MG63 (cell line): ENCODE data around the gene CCDC171. TPM values are rescaled to one million over a fixed set of nuclear protein-coding genes. Genes with fewer than 3 reads are reported as not detected.
A peak's percentile ranks its signal among the peaks of the same experiment; 100 is the strongest.
"Not testable (repeated sequence)": the region's sequence is repeated elsewhere in the genome, so short reads cannot be mapped to it uniquely, and the experiment has no call there.

ENCODE experiments used
- DNase-seq: peaks from one replicate; pipeline ENCODE4 v3.0.0-alpha.2; 2020
- H3K27me3 ChIP-seq: fragments of 250-450 bp; sonication (Bioruptor Pico); 2 replicates; pipeline ENCODE4 v1.5.1; 2020; ENCODE audit warnings: mild to moderate bottlenecking, moderate library complexity
- H3K36me3 ChIP-seq: fragments of 250-450 bp; sonication (Bioruptor Pico); 2 replicates; pipeline ENCODE4 v1.5.1; 2020; ENCODE audit warnings: mild to moderate bottlenecking, moderate library complexity
- H3K4me3 ChIP-seq: fragments of 250-450 bp; sonication (Bioruptor Pico); 2 replicates; pipeline ENCODE4 v1.5.1; 2020; ENCODE audit warnings: mild to moderate bottlenecking, moderate library complexity
- H3K9me3 ChIP-seq: fragments of 250-450 bp; sonication (Bioruptor Pico); 2 replicates; pipeline ENCODE4 v1.5.1; 2020; ENCODE audit warnings: mild to moderate bottlenecking, moderate library complexity
- total RNA-seq: library from RNA; depleted of rRNA; stranded (reverse); fragments of >200 nt; shearing (Covaris generic); gene quantifications from 2 replicates; pipeline ENCODE4 v1.2.3, GENCODE V29; 2014; ENCODE audit warnings: low replicate concordance; rRNA removed

The CCDC171 gene
- 6.6 and 9.1 TPM in 2 replicates for total RNA-seq

DNA sequence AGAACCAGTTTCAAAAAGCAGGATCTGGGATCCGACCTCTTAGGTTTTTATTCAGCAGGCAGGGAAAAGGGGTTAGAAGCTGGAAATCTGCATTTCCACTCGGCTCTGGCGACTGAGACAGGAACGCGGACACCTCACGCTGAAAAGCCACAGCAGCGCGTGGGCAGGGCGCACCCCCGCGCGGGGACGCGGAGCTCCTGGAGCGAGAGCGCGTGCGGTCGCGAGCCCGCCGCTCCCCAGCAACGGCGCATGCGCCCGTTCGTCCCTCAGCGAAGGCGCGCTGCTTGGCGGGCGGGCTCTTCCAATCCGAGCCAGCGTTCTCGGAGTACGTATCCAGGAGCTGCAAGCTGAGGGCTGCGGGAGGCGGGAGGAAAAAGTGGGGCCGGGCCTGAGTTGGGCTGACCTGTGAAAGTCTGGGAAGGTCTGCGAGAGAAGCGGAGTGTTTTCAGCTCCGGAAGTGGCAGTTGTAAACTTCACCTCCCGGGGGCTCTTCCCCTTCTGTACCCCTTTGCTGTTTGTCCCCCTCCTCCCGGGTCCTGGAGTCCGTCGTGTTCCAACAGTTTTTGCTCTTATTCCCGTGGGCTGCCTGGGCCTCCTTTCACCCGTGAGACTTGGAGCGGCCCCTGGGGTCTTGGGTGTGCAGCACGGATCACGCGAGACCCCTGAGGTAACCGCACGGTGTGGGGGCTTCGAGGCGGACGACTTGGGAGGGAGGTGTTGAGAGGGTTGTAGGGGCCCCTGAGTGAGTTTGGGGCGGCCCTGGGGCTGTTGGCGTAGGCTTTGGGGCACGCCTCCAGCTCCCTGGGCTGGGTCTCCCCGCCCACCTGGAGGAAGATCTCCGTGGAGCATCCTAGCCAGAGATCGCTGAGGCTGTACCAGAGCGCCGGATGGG lies at the start of gene CCDC171:
CCDC171 (plus strand) TSS at position 408 of the 892 bp plus-strand sequence. CDS start 11,046 bp downstream, outside the sequence.
- Histone ChIP-seq H3K4me3 (peak within 1 kb of the TSS; percentile 70), H3K36me3 (no peaks in the 10 kb centered on the region), H3K9me3 (peaks cover 2% of the 10 kb centered on the region; the same call in 1 of the 2 replicates), H3K27me3 (peaks cover 16% of the 10 kb centered on the region)
- peak; percentile 100 for DNase-seq

DNA sequence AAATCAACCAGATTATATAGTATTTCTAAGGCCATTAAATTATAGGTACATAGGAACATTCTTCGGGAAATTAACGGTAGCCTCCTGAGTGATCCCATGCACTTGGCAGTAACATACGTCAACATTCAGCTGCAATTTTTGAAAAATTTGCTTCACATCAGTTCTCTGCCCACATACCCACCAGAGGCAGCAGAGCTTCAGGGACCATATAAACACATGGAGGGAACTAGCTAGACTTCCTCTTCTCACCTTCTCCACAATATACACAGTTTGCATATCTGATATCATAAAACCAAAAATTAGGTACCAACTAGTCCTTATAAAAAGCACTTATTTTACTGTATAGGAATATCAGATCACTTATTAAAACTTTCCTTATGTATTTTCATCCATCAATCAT lies 46.9 kb upstream of the CCDC171 start:
- H3K27me3 ChIP-seq = no peaks in the 10 kb centered on the region
- no peaks in the 10 kb centered on the region for H3K9me3 ChIP-seq
- H3K4me3 ChIP-seq = no peak overlapping the region
- DNase-seq = no peak
- peaks cover 89% of the 10 kb centered on the region for H3K36me3 ChIP-seq

DNA sequence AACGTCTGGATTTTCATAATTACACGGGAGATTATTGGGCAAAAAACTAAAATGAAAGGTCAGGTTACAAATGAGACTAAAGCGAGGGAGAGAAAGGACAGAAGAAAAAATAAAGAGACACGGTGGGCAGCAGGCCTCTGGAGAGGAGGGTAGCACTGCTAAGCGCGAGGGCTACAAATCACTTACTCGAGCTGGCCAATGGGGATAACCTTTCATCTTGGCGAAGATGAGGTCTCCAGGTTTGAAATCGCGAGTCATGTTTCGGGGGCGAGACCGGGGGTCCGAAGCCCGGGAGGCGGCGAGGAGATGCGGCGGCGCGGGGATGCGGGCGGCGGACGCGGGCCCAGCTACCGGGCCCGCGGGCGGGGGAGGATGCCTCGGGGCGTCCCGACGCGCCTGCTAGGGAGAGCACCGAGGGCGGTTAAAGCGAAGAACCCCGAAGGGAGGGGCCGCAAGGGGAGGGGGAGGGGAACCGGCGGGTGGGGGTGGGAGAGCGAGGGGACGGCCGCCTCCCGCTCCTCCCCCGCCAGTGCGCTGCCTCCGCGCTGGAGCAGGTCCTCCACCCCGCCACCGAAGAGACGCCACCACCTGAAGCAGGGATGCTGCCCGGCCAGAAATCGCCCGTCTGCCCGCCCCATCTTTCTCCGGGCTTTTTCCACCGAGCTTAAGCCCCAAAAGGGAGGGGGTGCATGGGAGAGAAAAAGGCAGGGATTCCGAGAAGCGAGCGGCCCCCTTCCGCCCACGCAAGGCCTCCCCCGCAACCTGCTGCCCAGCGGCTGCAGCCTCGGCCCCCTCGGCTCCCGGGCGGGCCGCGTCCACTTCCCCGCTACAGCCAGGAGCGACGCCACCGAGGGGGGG lies 42.7 kb upstream of the CCDC171 start:
- DNase-seq = peak; percentile 87
- H3K4me3 ChIP-seq = peak overlapping the region; percentile 92
- H3K36me3 ChIP-seq = peaks cover 48% of the 10 kb centered on the region
- no peaks in the 10 kb centered on the region for H3K9me3 ChIP-seq
- no peaks in the 10 kb centered on the region for H3K27me3 ChIP-seq

DNA sequence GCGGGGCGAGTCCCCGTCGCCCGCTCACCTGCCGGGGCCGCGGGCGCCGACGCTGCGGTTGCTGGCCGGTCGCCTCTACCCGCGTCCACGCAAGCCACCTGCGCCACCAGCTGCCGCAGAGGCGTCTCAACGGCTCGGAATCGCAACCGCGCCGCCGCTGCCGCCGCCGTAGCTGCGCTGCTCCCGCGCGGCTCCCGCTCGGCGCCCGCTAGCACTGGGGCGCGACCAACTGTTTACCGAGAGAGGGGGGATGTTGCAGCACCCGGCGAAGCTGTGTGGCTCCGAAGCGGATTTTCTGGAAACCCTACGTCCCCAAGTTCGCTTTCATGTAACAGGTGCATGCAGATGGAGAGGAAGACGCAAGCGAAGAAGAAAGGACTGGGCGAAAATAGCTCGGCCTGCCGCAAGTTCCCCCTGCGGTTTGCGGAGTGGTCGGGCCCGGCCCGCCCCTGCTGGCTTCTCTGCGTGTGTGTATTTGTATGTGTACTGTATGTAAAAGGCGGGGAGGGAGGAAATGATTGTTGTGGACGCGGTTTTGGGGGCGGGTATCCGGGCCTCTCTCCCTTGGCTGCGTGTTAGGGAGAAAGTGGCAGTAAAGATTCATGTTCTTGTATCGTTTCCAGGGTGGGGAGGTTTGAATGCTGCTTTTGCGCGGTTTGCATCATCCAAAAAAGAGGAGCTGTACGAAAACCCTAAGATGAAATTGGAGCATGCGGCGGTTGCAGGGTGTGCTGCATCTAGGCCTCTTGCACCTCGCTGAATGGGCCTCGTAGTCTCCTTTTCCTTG lies 41.9 kb upstream of the CCDC171 start, which contains the start of gene PSIP1:
PSIP1 (minus strand) TSS at position 182 of the 787 bp plus-strand sequence. CDS start 782 bp downstream, outside the sequence.
- no peaks in the 10 kb centered on the region for H3K9me3 ChIP-seq
- no peaks in the 10 kb centered on the region for H3K27me3 ChIP-seq
- DNase-seq = peak; percentile 100
- peaks cover 40% of the 10 kb centered on the region for H3K36me3 ChIP-seq
- H3K4me3 ChIP-seq = peak within 1 kb of the TSS; percentile 92

DNA sequence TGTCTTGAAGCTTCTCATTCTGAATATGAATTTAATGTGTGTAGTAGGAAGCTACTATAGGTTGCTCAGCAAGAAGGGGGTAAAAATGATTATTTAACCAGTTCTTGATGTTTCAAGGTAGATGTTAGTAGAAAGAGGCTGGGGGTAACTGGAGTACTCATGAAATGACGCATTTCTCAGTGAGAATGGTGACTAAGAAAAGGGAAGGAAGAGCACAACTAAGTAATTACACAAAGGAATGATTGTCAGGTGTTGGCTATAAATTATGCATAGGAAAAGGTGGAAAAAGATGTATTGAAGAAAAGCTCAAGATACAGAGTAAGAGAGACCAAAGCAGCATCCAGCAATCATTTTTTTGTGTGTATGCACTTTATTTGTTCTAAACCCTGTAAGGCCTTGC lies 40.6 kb upstream of the CCDC171 start:
- Histone ChIP-seq H3K27me3 (no peaks in the 10 kb centered on the region), H3K36me3 (peaks cover 28% of the 10 kb centered on the region), H3K4me3 (no peak overlapping the region), H3K9me3 (no peaks in the 10 kb centered on the region)
- DNase-seq = no peak

DNA sequence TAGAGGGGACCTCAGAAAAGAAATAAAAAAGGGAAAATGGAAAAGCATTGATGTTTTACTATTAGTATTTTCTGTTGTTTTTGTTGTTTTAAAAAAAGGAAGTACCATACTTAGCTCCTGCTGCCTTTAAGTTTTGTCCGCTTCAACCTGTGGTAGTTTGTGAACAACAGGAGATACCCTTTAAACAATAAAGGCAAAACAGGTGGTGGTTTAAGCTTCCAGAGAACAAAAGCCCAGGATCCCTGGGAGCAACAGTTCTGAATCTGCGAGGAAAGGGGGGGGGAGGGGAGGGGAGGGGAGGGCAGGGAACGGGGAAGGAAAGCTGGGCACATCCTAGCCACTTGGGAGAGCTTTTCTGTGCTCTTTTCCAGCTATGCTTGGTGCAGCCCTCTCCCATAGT lies 40.0 kb upstream of the CCDC171 start:
- Histone ChIP-seq H3K9me3 (no peaks in the 10 kb centered on the region), H3K27me3 (0 out of 2 replicates have a peak, but pooled peaks cover 2% of the 10 kb centered on the region), H3K4me3 (no peak overlapping the region), H3K36me3 (peaks cover 21% of the 10 kb centered on the region)
- no peak for DNase-seq

GRCh38 chr9:15513335-15513734 lies 39.5 kb upstream of the CCDC171 start:
- peak; percentile 82 for DNase-seq
- Histone ChIP-seq H3K9me3 (no peaks in the 10 kb centered on the region), H3K4me3 (no peak overlapping the region), H3K27me3 (0 out of 2 replicates have a peak, but pooled peaks cover 2% of the 10 kb centered on the region), H3K36me3 (peaks cover 16% of the 10 kb centered on the region)

DNA sequence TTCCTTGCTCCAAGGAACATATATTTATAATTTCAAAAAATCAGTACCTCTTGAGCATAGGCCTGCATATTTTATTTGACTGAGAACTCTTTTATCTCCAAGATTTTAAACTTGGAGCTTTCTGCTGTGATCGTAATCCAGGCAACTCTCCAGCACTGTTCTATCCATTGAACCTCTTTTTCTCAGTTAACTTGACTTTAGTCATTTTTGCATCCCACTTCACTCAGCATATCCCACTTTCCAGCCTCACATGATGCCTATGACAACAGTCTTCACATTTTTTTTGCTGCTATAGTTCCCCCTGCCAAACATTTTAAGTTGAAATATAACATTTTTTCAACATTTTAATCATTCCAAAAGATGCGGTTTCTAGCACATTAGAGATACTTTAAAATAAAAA lies 33.0 kb upstream of the CCDC171 start:
- DNase-seq = no peak
- no peaks in the 10 kb centered on the region for H3K9me3 ChIP-seq
- peaks cover 30% of the 10 kb centered on the region for H3K27me3 ChIP-seq
- no peak overlapping the region for H3K4me3 ChIP-seq
- H3K36me3 ChIP-seq = no peaks in the 10 kb centered on the region

DNA sequence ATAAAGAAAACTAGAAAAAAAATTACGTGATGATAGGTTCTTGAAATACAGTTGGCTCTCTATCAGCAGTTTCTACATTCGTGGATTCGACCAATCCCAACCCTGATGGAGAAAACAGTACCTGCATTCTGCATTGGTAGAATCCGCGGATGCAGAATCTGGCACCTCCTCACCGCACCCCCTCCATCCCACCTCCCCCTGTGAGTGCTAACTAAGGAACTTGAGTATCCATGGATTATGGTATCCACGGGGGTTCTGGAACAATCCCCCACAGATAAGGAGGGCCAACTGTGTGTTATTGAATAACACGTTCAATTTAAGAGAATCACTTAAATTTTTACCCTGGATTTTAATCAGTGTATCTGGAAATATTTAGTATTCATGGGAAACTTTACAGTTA lies 31.6 kb upstream of the CCDC171 start:
- H3K4me3 ChIP-seq = no peak overlapping the region
- DNase-seq = no peak
- H3K36me3 ChIP-seq = no peaks in the 10 kb centered on the region
- peaks cover 30% of the 10 kb centered on the region for H3K27me3 ChIP-seq
- H3K9me3 ChIP-seq = no peaks in the 10 kb centered on the region

DNA sequence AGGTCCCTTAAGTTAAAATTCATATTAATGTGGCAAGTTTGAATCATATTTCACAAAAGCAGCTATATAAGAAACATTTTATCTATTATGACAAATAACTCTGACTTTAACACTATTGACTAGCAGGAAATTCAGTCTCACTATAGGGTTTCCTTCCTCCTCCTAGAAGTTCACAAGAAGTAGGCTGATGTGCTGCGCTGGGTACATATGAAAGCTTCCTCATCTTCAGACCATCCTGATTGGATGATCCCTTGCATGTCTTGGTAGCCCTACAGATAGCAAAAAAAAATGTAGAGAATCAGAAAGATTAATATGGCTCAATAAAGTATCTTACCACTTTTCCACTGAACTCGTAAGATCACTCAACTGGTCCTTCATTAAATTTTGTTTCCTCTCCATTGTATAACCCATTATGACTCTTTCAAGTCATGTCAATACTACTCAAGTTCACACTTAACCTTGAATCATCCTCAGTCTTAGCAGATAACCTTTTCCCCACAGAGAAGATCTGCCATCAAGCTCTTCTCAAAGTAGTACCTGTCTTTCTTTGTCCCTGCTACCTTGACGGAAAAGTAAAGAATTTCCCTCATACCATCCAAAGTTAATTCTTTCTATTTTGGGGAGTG lies 30.6 kb upstream of the CCDC171 start:
- H3K4me3 ChIP-seq = no peak overlapping the region
- no peaks in the 10 kb centered on the region for H3K36me3 ChIP-seq
- peaks cover 30% of the 10 kb centered on the region for H3K27me3 ChIP-seq
- no peaks in the 10 kb centered on the region for H3K9me3 ChIP-seq
- no peak for DNase-seq

- Histone ChIP-seq H3K36me3 (no peaks in the 10 kb centered on the region), H3K27me3 (peaks cover 20% of the 10 kb centered on the region), H3K4me3 (no peak overlapping the region), H3K9me3 (no peaks in the 10 kb centered on the region)
- no peak for DNase-seq
These were observed 27.9 kb upstream of the CCDC171 start for GRCh38 chr9:15524845-15525455.

- H3K27me3 ChIP-seq = peaks cover 20% of the 10 kb centered on the region
- no peak overlapping the region for H3K4me3 ChIP-seq
- no peak for DNase-seq
- H3K9me3 ChIP-seq = no peaks in the 10 kb centered on the region
- no peaks in the 10 kb centered on the region for H3K36me3 ChIP-seq
These were observed 26.9 kb upstream of the CCDC171 start for GRCh38 chr9:15525958-15526357.

DNA sequence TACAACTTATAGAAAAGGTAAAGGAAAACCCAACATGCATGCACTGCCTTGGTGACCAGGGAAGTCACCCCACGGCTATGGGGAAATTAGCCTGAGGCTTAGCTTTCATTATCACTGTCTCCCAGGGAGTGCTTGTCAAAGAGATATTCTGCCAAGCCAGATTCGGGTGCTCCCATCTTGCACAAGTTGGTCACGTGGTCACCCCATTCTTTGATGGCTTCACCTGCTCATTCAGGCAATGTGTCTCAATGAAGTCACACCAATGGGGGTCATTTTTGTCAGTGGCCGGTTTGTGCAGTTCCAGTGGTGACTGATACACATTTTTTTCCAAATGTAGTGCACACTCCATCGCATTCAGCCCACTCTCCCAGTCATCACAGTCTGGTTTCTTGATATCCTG lies 25.8 kb upstream of the CCDC171 start:
- peaks cover 17% of the 10 kb centered on the region for H3K27me3 ChIP-seq
- H3K36me3 ChIP-seq, H3K9me3 ChIP-seq, DNase-seq, H3K4me3 ChIP-seq: not testable (repeated sequence)

- Histone ChIP-seq H3K27me3 (peaks cover under 1% of the 10 kb centered on the region; the same call in 1 of the 2 replicates), H3K9me3 (no peaks in the 10 kb centered on the region), H3K4me3 (no peak overlapping the region), H3K36me3 (no peaks in the 10 kb centered on the region)
- DNase-seq = no peak
These were observed 23.1 kb upstream of the CCDC171 start for GRCh38 chr9:15529566-15530324.

- Histone ChIP-seq H3K4me3 (no peak overlapping the region), H3K27me3 (no peaks in the 10 kb centered on the region), H3K36me3 (no peaks in the 10 kb centered on the region), H3K9me3 (no peaks in the 10 kb centered on the region)
- DNase-seq = no peak
These were observed 21.5 kb upstream of the CCDC171 start for GRCh38 chr9:15531380-15531779.
